HepG2 (cell line): ENCODE data around the gene PSKH1. TPM values are rescaled to one million over a fixed set of nuclear protein-coding genes. Genes with fewer than 3 reads are reported as not detected.
A peak's percentile ranks its signal among the peaks of the same experiment; 100 is the strongest.

Experiments used
- BORCS8-MEF2B ChIP-seq: sonication (generic); formaldehyde crosslinking; IDR thresholded peaks from 2 replicates; pipeline ENCODE4 v1.8.0; 2022; ENCODE audit warnings: mild to moderate bottlenecking, missing genetic modification reagents
- FOXC1 ChIP-seq: sonication (generic); formaldehyde crosslinking; IDR thresholded peaks from 2 replicates; pipeline ENCODE4 v1.8.0; 2022; ENCODE audit warnings: mild to moderate bottlenecking, missing genetic modification reagents, borderline replicate concordance
- GMEB2 ChIP-seq: IDR thresholded peaks from 2 replicates; pipeline ENCODE4 v1.6.1; 2016; ENCODE audit warnings: missing biosample characterization, missing genetic modification reagents, low read depth
- HNRNPL ChIP-seq: fragments of 200-400 bp; formaldehyde crosslinking; IDR thresholded peaks from 2 replicates; pipeline ENCODE4 v1.6.1; 2017; ENCODE audit warnings: mild to moderate bottlenecking, low read depth, low read length
- IRF2 ChIP-seq: IDR thresholded peaks from 2 replicates; pipeline ENCODE4 v1.6.1; 2018; ENCODE audit warnings: missing genetic modification reagents, missing compliant biosample characterization
- KDM5A ChIP-seq: fragments of 200-600 bp; sonication (generic); IDR thresholded peaks from 2 replicates; pipeline ENCODE4 v1.7.0; 2018; ENCODE audit warnings: antibody characterized with exemption, mild to moderate bottlenecking, low read length, borderline replicate concordance
- PHF20 ChIP-seq: sonication (generic); formaldehyde crosslinking; IDR thresholded peaks from 2 replicates; pipeline ENCODE4 v1.5.0; 2020; ENCODE audit warnings: mild to moderate bottlenecking, missing genetic modification reagents
- PLRG1 ChIP-seq: fragments of 450-650 bp; conservative IDR thresholded peaks from 2 replicates; pipeline ENCODE4 v1.6.1; 2016
- RAD51 ChIP-seq: fragments of 450-650 bp; IDR thresholded peaks from 2 replicates; pipeline ENCODE4 v1.6.1; 2016; ENCODE audit warnings: borderline replicate concordance
- RFX1 ChIP-seq: fragments of 450-650 bp; IDR thresholded peaks from 2 replicates; pipeline ENCODE4 v1.6.1; 2017
- TARDBP ChIP-seq: sonication (generic); formaldehyde crosslinking; IDR thresholded peaks from 2 replicates; pipeline ENCODE4 v1.8.0; 2022; ENCODE audit warnings: mild to moderate bottlenecking, missing genetic modification reagents
- TCF7 ChIP-seq: sonication (generic); IDR thresholded peaks from 2 replicates; pipeline ENCODE4 v1.6.1; 2016; ENCODE audit warnings: antibody characterized with exemption, low read depth
- TMF1 ChIP-seq: sonication (generic); formaldehyde crosslinking; IDR thresholded peaks from 2 replicates; pipeline ENCODE4 v1.8.1; 2022; ENCODE audit warnings: low read depth, missing genetic modification reagents
- ZBTB21 ChIP-seq: sonication (generic); formaldehyde crosslinking; IDR thresholded peaks from 2 replicates; pipeline ENCODE4 v1.4.0; 2020; ENCODE audit warnings: missing genetic modification reagents
- ZBTB38 ChIP-seq: sonication (generic); formaldehyde crosslinking; IDR thresholded peaks from 2 replicates; pipeline ENCODE4 v1.5.1; 2020; ENCODE audit warnings: mild to moderate bottlenecking, missing genetic modification reagents
- ZFP36L1 ChIP-seq: sonication (generic); formaldehyde crosslinking; IDR thresholded peaks from 2 replicates; pipeline ENCODE4 v1.8.0; 2022; ENCODE audit warnings: mild to moderate bottlenecking, missing genetic modification reagents, moderate library complexity
- ZNF138 ChIP-seq: sonication (generic); formaldehyde crosslinking; IDR thresholded peaks from 2 replicates; pipeline ENCODE4 v1.5.0; 2020; ENCODE audit warnings: mild to moderate bottlenecking, low read depth, missing genetic modification reagents
- ZNF549 ChIP-seq: sonication (generic); formaldehyde crosslinking; IDR thresholded peaks from 2 replicates; pipeline ENCODE4 v1.5.0; 2020; ENCODE audit warnings: missing genetic modification reagents
- ZNF607 ChIP-seq: sonication (generic); formaldehyde crosslinking; IDR thresholded peaks from 2 replicates; pipeline ENCODE4 v1.5.1; 2020; ENCODE audit warnings: missing genetic modification reagents, mild to moderate bottlenecking, borderline replicate concordance
- ZNF740 ChIP-seq: sonication (generic); formaldehyde crosslinking; IDR thresholded peaks from 2 replicates; pipeline ENCODE4 v1.4.0; 2020; ENCODE audit warnings: missing genetic modification reagents
- polyA plus RNA-seq, 8 experiments: library from polyadenylated mRNA; depleted of rRNA in 3 of 8; stranded (reverse) in 7 of 8; unstranded in 1 of 8; fragments of >200 nt; fragmentation: Illumina TruSeq in 4 of 8; extraction: Trizol in 4 of 8; gene quantifications; 2 replicates each; pipeline versions ENCODE4 v1.2.1 to v1.2.3, GENCODE V29; 2011 to 2016; ENCODE audit warnings: low read depth in 4 of 8, missing spikeins in 1 of 8, mixed read lengths in 1 of 8; ENCODE audit not compliant: insufficient read depth in 1 of 8
- total RNA-seq, 5 experiments: library from RNA; depleted of rRNA; stranded (reverse); fragments of >200 nt; fragmentation: Illumina TruSeq; extraction: Trizol; gene quantifications; 2 replicates each; pipeline ENCODE4 v1.2.3, GENCODE V29; 2016; ENCODE audit warnings: low read depth in 1 of 5
- TF ChIP-seq, protein P1 (sequence below): sonication (generic); formaldehyde crosslinking; IDR thresholded peaks from 2 replicates; pipeline ENCODE4 v1.8.0; 2022; ENCODE audit warnings: mild to moderate bottlenecking, missing genetic modification reagents; ENCODE audit not compliant: insufficient replicate concordance
- TF ChIP-seq, protein P2 (sequence below): sonication (generic); formaldehyde crosslinking; IDR thresholded peaks from 2 replicates; pipeline ENCODE4 v1.5.0; 2020; ENCODE audit warnings: mild to moderate bottlenecking, missing genetic modification reagents, moderate library complexity

PSKH1 gene
- total and polyA plus RNA-seq, 2 of the 13 experiments (the other 11 are each of a cell fraction or from before 2014, with no cell fraction given) = 8.4 to 19.1 TPM

GRCh38 chr16:67944690-67945391 lies 51.8 kb downstream of the PSKH1 start (continued):
- no peak for TF ChIP-seq ZBTB21 (CRISPR knock-in tag)
- TF ChIP-seq PLRG1 = no peak
- TF ChIP-seq TCF7 = no peak
- TF ChIP-seq ZFP36L1 (CRISPR knock-in tag) = no peak
- TF ChIP-seq ZNF138 = no peak
- TF ChIP-seq TARDBP (CRISPR knock-in tag) = no peak
- TF ChIP-seq GMEB2 (CRISPR knock-in tag) = no peak
- TF ChIP-seq KDM5A = no peak
- TF ChIP-seq, protein P1, sequence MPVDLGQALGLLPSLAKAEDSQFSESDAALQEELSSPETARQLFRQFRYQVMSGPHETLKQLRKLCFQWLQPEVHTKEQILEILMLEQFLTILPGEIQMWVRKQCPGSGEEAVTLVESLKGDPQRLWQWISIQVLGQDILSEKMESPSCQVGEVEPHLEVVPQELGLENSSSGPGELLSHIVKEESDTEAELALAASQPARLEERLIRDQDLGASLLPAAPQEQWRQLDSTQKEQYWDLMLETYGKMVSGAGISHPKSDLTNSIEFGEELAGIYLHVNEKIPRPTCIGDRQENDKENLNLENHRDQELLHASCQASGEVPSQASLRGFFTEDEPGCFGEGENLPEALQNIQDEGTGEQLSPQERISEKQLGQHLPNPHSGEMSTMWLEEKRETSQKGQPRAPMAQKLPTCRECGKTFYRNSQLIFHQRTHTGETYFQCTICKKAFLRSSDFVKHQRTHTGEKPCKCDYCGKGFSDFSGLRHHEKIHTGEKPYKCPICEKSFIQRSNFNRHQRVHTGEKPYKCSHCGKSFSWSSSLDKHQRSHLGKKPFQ (CRISPR knock-in tag) = no peak
- TF ChIP-seq RFX1 = no peak
- no peak for TF ChIP-seq IRF2
- TF ChIP-seq, protein P2, sequence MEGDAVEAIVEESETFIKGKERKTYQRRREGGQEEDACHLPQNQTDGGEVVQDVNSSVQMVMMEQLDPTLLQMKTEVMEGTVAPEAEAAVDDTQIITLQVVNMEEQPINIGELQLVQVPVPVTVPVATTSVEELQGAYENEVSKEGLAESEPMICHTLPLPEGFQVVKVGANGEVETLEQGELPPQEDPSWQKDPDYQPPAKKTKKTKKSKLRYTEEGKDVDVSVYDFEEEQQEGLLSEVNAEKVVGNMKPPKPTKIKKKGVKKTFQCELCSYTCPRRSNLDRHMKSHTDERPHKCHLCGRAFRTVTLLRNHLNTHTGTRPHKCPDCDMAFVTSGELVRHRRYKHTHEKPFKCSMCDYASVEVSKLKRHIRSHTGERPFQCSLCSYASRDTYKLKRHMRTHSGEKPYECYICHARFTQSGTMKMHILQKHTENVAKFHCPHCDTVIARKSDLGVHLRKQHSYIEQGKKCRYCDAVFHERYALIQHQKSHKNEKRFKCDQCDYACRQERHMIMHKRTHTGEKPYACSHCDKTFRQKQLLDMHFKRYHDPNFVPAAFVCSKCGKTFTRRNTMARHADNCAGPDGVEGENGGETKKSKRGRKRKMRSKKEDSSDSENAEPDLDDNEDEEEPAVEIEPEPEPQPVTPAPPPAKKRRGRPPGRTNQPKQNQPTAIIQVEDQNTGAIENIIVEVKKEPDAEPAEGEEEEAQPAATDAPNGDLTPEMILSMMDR = no peak
- TF ChIP-seq TMF1 (CRISPR knock-in tag) = no peak
- TF ChIP-seq ZBTB38 (CRISPR knock-in tag) = peak; percentile 48
- no peak for TF ChIP-seq PHF20
- TF ChIP-seq FOXC1 (CRISPR knock-in tag) = 0 out of 2 replicates have a peak, but pooled peaks have one; percentile 22
- no peak for TF ChIP-seq BORCS8-MEF2B (CRISPR knock-in tag)
- 0 out of 2 replicates have a peak, but pooled peaks have one; percentile 56 for TF ChIP-seq HNRNPL
- no peak for TF ChIP-seq ZNF607 (CRISPR knock-in tag)
- no peak for TF ChIP-seq ZNF549 (CRISPR knock-in tag)
- TF ChIP-seq RAD51 = no peak
- TF ChIP-seq ZNF740 (CRISPR knock-in tag) = no peak
